GM21737 (cell line): ENCODE measurements around the gene THSD7B.
"Not testable (repeated sequence)": the region's sequence is repeated elsewhere in the genome, so short reads cannot be mapped to it uniquely, and the experiment has no call there.

Experiments
- ATAC-seq: cut with Tn5 transposase; IDR thresholded peaks from one replicate; pipeline ENCODE4 v1.9.1; 2021; ENCODE audit warnings: mild to moderate bottlenecking, moderate library complexity; ENCODE audit not compliant: unreplicated experiment

The THSD7B gene

DNA sequence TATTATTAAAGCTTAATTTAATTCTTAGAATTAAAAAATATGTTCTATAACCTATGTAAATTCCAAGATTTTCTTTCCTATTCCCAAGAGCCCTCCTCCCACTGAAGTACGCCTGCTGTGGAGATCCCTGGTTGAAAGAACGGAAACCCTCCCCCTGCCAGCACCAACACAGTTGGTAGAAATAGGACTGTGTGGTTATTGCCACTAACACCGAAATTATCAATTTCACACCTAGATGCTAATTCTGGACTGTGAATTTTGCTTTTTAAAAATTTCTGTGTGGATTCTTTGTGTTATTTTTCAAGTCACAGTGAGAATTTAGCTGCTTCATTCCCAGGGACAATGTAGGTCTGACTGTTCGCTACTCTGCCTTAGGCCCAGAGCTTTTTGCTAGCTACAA lies 893.1 kb downstream of the THSD7B start:
- no peak for ATAC-seq

DNA sequence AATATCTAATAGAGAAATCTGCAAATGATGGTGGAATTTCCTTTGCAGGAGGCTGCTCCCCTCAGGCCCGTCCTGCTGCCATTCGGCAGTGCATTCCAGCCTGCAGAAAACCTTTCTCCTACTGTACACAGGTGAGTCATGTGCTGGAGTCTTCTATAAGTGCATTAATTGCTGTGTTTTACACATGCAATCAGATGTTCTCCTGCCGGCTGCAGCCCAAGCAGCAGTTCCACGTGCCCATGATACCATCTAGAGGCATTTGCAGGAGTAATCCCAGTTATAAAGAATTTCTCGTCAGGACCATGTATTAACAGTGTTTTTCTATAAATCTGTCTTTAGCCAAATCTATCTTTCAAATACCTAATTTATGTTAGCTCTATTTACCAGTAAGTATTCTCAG lies 894.3 kb downstream of the THSD7B start:
- no peak for ATAC-seq

DNA sequence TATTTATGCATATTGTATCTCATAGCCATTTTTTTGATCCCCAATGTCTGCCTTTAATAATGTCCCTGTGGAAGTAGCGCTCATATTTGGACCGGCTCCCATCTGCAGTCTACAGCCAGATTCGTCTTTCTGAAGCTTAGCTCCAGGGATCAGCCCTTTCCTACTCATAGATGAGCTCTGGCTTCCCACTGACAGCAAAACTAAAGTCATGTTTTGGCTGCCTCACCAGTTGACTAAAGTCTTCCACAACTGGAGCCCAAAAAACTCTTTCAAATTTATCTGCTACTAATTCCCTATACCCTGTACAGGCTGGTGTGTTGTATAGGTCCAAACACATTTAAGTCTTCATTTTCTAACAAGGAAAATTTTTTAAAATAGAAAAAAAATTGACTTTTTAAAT lies 904.8 kb downstream of the THSD7B start:
- no peak for ATAC-seq

DNA sequence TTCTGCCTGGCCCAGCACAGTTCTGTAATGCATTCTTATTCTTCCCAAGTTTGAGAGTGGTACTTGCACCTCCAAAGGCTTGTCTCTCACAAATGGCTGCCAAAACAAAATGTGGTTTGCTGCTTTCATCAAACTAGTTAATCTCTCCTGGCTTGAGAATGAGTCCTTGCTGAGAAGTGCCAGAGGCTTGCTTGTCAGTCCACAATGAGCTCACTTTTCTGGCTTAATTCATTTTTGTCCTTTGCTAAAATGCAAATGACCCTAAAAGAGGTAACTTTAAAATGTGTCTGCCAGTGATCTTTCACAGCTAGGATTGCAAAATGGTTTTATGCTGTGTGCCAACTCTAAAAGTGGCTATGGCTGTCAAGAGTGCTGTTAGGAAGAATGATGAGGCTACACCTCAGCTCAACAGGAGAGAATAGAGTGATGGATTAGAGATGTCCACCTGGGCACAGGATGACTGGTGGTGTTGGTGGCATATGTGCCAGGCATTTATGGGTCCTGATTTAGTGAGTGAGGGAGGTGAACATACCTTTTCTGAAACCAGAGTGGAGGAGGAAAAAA lies 907.7 kb downstream of the THSD7B start:
- no peak for ATAC-seq

DNA sequence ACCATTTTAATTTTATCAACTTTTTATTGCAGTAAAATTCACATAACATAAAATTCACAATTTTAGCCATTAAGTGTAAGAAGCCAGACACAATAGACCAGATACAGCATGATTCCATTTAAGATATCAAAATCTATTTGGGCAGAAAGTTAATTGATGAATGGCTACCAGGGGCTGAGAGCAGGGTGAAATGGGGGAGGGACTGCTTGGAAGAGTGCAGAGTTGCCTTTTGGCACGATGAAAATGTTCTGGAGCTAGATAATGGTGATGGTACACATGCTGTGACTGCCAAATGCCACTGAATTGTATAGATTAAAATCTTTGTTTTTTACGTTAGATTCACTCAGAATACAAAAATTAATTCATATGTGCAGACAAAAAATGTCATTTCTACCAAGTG lies 909.6 kb downstream of the THSD7B start:
- no peak for ATAC-seq

DNA sequence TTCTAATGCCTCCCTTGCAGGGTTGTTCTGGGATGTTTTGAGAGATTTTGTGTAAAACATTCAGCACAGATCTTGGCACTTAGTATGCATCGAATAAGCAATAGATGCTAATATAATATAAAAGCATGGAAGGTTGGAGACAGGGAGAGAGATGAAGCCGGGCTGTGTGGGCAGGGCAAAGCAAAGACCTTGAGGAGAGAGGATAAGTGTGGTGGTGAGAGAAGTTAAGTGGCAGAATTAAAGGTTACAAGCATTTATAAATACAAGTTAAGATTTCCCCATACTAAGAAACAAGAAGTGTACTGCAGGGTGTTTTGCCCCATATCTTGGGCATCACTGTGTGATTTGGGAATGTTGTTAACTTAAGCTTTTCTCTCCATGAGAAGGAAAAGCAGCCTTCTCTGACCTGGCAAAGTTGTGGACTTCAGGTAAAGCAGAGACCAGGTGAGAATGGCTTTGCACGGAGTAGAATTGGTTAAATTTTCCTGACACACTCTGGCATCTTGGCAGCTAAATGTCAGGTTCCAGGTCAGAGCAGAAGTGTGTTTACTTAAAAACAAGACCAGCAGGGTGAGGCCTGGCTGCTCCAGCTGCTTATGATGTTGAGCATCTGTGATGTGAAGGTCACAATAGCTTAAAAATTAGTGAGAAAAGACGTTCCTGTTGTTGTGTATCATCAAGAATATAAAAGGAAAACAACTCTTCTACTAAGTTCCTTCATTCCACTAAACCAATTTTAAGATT lies 910.4 kb downstream of the THSD7B start:
- ATAC-seq, result no peak

DNA sequence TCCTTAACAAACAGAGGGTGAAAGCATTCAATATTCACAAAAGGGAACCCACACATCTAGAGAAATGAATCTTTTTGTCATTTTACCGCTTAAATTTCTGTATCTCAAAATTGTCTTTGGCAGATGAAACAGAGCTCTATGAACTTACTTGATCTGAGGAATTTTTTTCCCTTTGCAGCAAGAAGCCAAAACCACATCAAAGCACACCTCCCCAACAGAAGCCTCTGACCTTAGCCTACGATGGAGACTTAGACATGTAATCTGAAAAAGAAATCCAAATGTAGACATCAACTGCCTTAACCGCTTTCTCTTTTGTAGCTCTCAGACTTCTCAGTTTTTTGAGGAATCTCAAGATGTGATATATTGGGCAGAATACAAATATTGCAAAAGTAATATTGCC lies 911.0 kb downstream of the THSD7B start:
- ATAC-seq, result no peak

DNA sequence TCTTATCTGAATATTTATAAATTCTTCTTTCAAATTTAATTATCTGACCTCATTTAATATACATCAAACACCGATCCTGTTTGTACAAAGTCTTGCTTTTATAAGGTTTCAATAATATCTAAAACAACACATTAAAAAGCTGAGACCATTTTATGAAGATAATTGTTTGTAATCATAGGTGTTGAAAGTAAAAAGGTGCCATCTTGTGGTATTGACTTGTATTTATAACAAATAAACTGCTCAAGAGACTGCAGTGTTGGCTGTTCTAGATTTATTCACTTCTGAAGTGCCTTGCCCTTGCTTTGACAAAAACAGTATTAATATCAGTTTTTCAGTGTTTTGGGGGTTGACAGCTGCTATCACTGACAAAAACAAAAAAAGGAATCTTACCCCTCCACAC lies 912.1 kb downstream of the THSD7B start:
- ATAC-seq, result no peak

DNA sequence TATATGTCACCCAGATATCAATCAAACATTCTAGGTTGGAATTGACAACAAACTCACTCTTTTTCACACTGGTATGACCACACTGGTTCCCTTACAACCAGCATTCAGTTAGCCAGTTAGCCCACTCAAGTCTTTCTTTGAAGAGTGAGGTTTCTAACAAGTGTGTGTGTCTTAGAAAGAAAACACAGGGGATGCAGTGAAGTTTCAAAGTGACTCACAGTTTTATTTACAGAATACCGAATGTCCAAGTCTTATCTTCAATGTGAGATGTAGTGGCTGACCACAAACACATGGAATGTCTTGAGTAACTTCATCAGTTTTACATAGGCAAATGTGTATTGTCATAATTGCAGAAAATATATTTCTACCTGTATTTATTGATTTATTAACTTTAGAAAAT lies 924.2 kb downstream of the THSD7B start:
- no peak for ATAC-seq

DNA sequence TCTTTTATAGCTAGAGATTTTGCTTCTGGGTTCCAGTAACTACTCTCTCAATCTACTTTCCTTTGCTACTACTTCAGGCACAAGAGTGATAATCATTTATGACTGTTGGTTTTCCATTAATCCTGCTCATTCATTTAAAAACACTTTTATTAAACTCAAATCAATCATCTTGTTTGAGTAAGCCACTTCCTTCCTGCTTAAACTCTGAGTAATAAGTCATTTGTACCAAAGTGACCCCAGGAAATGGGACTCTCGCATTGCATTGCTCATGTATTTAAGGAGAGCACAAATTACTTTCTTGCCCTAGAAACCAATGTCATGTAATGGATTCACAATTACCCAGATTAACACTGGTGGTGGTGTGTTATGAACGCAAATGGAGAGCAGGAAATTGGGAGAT lies 928.2 kb downstream of the THSD7B start:
- ATAC-seq, result peak; percentile 59

DNA sequence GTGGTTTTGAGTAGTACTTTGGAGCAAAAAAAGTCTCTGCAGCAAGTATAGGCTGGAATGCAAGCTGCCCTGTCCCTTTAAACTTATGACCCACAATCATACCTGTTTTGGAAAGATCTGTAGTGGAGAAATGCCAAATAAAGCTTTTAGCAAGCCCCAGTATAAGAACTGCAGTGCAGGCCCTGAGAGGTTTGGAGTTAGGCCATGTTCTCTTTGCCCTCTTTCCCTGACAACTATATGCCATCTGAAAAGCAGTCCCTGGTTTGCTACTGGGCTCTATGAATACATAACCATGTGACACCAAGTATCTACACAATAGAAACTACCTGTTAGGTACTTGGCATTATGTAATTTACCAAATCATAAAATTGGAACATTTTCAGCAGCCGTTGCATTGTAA lies 931.6 kb downstream of the THSD7B start:
- no peak for ATAC-seq

DNA sequence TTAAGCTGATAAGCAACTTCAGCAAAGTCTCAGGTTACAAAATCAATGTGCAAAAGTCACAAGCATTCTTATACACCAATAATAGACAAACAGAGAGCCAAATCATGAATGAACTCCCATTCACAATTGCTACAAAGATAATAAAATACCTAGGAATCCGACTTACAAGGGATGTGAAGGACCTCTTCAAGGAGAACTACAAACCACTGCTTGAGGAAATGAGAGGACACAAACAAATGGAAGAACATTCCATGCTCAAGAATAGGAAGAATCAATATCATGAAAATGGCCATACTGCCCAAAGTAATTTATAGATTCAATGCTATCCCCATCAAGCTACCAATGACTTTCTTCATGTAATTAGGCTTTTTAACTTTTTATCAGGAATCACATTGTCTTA lies 934.9 kb downstream of the THSD7B start:
- ATAC-seq, result not testable (repeated sequence)

DNA sequence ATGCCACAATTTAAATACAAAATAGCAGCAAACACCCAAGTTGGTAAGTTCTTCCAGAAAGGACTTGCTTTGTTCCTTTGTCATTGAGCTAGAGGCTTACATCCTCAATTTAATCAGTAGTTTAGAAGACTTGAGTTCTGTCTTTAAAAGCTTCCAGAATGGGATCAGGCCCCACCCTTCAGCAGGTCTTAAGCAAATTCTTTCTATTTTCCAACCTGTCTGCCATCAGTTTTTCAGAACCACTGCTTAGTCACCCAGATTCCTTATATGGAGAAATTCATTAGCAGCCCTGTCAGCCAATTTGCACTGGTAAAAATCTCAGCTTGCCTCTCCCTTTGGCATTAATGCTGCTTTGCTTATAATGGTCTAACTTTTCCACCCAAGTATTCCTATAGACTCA lies 935.3 kb downstream of the THSD7B start:
- no peak for ATAC-seq

DNA sequence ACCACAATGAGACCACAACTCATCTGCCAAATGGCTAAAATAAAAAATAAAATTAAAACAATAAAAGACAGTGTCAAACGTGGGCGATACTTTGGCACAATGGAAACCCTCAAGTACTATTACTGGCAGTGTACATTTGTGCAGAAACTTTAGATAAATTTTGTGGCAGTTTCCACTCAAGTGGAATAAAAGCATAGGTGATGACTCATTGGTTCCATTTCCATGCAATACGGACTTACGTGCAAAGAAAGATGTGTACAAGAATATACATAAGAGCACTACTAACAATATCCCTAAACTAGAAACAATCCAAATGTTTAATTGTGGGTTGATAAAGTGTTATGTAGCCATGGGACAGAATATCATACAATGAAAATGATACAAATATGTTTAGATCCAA lies 940.0 kb downstream of the THSD7B start:
- ATAC-seq, result no peak

DNA sequence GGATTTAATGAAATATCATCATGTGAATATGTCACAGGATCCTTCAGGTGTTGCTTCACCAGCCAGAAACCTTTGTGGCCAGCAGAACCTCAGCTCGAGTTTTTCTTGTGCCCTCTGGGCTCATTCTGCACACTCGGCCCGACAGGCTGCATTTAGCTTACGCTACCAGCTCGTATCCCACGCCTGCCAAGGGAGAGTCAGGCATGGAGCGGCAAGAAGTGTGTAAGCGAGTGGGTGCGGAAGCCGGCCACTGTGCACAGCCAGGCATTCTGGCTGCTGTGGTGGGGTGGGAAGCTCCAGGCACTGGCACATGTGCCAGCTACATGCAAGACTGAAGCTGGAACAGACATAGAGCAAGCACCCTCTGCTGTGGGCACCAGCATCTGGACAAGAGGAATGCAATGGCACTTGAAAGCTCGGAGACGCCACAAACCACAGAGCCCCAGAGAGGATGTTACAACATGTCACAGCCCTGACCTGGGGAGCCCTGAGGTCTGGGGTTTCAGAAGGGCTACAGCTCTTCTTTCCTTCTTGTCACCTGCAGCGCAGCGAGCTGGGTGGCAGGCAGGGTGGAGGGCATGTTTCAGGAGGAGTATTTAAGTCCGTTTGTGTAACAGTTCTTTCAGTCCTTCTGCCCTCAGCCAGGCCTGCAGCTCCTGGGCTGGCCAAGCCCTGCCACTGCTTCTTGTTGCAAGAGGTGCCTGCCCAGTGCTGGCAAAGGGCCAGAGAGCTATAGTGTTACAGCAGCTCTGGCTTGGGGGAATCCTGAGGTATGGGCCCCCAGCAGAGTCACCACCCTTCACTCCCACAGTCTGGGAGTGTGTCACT lies 941.7 kb downstream of the THSD7B start:
- no peak for ATAC-seq

DNA sequence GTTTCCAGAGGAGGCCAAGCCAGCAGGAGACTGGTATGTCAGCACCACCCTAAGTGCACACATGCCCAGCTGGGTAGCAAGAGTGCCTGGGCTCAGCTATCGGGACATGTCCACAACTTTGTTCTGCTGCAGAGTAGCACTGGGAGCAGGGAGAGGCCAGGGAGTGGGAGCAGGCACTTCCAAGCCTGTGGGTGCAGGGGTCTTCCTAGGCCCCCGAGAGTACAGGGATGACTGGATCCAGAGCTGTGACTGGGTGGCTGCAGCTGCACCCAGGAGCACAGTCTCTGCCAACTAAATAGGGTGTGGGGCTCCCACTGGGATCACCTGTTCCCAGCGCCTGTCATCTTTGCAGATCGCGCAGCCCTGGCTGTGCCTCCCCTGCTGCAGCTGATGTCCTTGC lies 943.0 kb downstream of the THSD7B start:
- ATAC-seq, result no peak

DNA sequence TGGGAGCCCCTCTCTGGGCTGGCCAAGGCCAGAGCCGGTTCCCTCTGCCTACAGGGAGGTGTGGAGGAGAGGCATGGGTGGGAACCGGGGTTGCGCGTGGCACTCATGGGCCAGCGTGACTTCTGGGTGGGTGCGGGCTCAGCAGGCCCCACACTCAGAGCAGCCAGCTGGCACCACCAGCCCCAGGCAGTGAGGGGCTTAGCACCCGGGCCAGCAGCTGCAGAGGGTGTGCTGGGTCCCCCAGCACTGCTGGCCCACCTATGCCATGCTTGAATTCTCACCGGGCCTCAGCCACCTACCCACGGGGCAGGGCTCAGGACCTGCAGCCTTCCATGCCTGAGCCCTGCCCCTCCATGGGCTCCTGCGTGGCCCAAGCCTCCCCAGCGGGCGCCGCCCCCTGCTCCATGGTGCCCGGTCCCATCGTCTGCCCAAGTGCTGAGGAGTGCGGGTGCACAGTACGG lies 950.4 kb downstream of the THSD7B start:
- ATAC-seq, result no peak

DNA sequence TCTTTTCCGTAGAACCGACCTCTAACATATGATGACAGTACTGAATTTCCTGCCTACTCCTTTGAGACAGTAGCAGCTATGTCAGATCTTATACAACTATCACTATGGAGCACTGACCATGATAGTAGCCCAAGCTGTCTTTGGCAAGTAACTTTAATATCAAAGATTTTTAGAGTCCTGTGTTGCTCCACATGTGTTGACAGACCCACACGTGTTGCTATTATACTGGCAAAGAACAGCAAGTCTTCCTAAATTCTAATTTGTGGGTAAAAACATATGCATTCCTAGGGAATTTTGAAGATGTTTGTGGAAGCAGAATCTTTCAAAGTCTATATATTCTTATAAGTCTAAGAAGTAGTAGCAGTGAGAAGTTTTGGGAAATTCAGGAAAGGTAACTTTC lies 953.4 kb downstream of the THSD7B start:
- no peak for ATAC-seq

DNA sequence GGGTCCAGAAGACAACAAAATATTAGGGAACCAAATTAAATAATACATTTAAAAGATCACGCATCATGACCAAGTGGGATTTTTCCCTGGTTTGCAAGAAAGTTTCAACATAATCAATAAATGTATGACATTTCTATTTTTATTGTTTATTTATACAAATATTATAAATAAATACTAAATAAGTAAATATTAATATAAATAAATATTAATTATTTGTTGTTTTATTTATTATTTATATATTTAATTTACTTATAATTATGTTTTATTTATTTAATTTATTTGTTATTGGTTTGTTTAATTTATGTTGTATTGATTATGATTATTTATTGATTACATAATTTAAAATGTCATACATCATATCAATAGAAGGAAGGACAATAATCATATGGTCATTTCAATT lies 956.4 kb downstream of the THSD7B start:
- no peak for ATAC-seq

DNA sequence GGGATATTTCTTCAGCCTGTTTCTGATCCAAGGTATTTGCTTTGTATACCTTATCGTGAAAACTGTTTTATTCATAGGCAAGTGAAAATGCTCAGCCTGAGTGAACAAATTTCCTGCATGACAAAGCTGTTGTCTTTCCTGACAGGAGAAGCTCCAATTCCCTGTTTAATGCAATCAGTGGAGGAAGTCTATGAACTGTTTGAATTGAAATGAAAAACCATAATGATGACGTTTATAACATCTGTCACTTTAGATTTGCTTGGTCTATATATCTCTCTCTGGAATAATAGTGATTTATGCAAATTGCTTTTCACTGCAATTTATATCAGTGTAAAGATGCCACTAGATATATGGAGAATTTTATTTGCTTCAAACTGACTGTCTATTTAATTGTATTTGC lies 959.6 kb downstream of the THSD7B start:
- no peak for ATAC-seq
